H1 (cell line): ENCODE measurements around the gene PINK1. TPM values are rescaled to one million over a fixed set of nuclear protein-coding genes. Genes with fewer than 3 reads are reported as not detected.
A peak's percentile ranks its signal among the peaks of the same experiment; 100 is the strongest.

Source experiments
- CTCF ChIA-PET: fragments of 300-600 bp; sonication (Branson Sonifier 250); formaldehyde crosslinking; loops from one replicate; lab custom pipeline; 2021; ENCODE audit not compliant: partially characterized antibody; lab: Charles Lee
- POLR2A ChIA-PET: fragments of 300-600 bp; sonication (Branson Sonifier 250); formaldehyde crosslinking; loops from one replicate; lab custom pipeline; 2021; ENCODE audit warnings: inconsistent platforms; ENCODE audit not compliant: partially characterized antibody; lab: Charles Lee
- DNase-seq, 2 experiments: peaks; one replicate each; pipeline versions ENCODE4 v3.0.0 to v3.0.0-alpha.2; 2010 to 2022; ENCODE audit warnings: low spot score in 2 of 2, low read depth in 1 of 2, mixed read lengths in 1 of 2
- FAIRE-seq: peaks from 2 replicates; lab custom pipeline; 2011; peaks lifted over from hg19 to GRCh38; lab: Jason Lieb, UNC
- H2AFZ ChIP-seq: 2 replicates; pipeline ENCODE4 v1.8.1; 2012; ENCODE audit warnings: low read length, inconsistent platforms
- H2AK5ac ChIP-seq: 2 replicates; pipeline ENCODE4 v1.6.1; 2013; ENCODE audit warnings: low read depth, low read length
- H2BK120ac ChIP-seq: replicated peaks from 2 replicates; pipeline ENCODE3; 2013; ENCODE audit warnings: low read depth, low read length, inconsistent platforms
- H2BK12ac ChIP-seq: 2 replicates; pipeline ENCODE4 v1.6.1; 2013; ENCODE audit warnings: low read depth, low read length
- H2BK15ac ChIP-seq: 2 replicates; pipeline ENCODE4 v1.6.1; 2013; ENCODE audit warnings: low read length
- H2BK20ac ChIP-seq: 2 replicates; pipeline ENCODE4 v1.6.1; 2013; ENCODE audit warnings: low read length
- H2BK5ac ChIP-seq: 2 replicates; pipeline ENCODE4 v1.6.1; 2013; ENCODE audit warnings: low read depth, low read length
- H3K14ac ChIP-seq: 2 replicates; pipeline ENCODE4 v1.6.1; 2013; ENCODE audit warnings: inconsistent platforms; ENCODE audit not compliant: insufficient read length
- H3K18ac ChIP-seq: 2 replicates; pipeline ENCODE4 v1.6.1; 2013; ENCODE audit warnings: low read length; ENCODE audit errors: extremely low read depth
- H3K23ac ChIP-seq: 2 replicates; pipeline ENCODE4 v1.6.1; 2013; ENCODE audit warnings: inconsistent platforms; ENCODE audit not compliant: insufficient read length
- H3K23me2 ChIP-seq: 2 replicates; pipeline ENCODE4 v1.6.1; 2013; ENCODE audit warnings: low read depth, low read length
- H3K27ac ChIP-seq: 2 replicates; pipeline ENCODE4 v1.6.1; 2011; ENCODE audit warnings: low read depth, low read length, inconsistent platforms
- H3K27me3 ChIP-seq, 4 experiments: replicated peaks in 1 of 4; 1 replicate in 1 of 4; 2 replicates in 3 of 4; pipeline versions ENCODE4 v1.6.1 to v1.8.1; 2011 to 2013; ENCODE audit warnings: low read length in 3 of 4, mild to moderate bottlenecking in 3 of 4, inconsistent platforms in 2 of 4, mixed read lengths in 2 of 4, moderate library complexity in 1 of 4; ENCODE audit not compliant: control insufficient read depth in 3 of 4, insufficient read depth in 3 of 4; ENCODE audit errors: extremely low read depth in 1 of 4
- H3K36me3 ChIP-seq, 4 experiments: 2 replicates each; pipeline versions ENCODE4 v1.6.1 to v1.8.1; 2011 to 2013; ENCODE audit warnings: mild to moderate bottlenecking in 4 of 4, low read length in 3 of 4, moderate library complexity in 2 of 4, control low read depth in 1 of 4, inconsistent platforms in 1 of 4; ENCODE audit not compliant: insufficient read depth in 4 of 4, control insufficient read depth in 2 of 4
- H3K4ac ChIP-seq: replicated peaks from 2 replicates; pipeline ENCODE3; 2013; ENCODE audit warnings: low read length, low read depth, mixed read lengths, inconsistent platforms; ENCODE audit not compliant: insufficient read length
- H3K4me1 ChIP-seq, 4 experiments: replicated peaks in 1 of 4; 1 replicate in 1 of 4; 2 replicates in 3 of 4; pipeline versions ENCODE4 v1.6.1 to v1.8.1; 2011 to 2013; ENCODE audit warnings: low read length in 3 of 4, inconsistent platforms in 2 of 4, mixed read lengths in 1 of 4; ENCODE audit not compliant: insufficient read depth in 4 of 4, control insufficient read depth in 3 of 4
- H3K4me2 ChIP-seq, 2 experiments: 2 replicates each; pipeline versions ENCODE4 v1.6.1 to v1.8.1; 2011 to 2013; ENCODE audit warnings: low read depth in 2 of 2, low read length in 2 of 2, control low read depth in 1 of 2, inconsistent platforms in 1 of 2, mild to moderate bottlenecking in 1 of 2; ENCODE audit not compliant: insufficient read depth in 1 of 2
- H3K4me3 ChIP-seq, 4 experiments: fragments of 200-600, 300-600 bp in 1 of 4; sonication (generic), shearing (Covaris generic), sonication (Bioruptor Twin) in 1 of 4; 2 replicates each; pipeline versions ENCODE4 v1.5.1 to v1.8.1; 2011 to 2016; ENCODE audit warnings: low read length in 4 of 4, low read depth in 3 of 4, control low read depth in 2 of 4, inconsistent platforms in 2 of 4, mild to moderate bottlenecking in 2 of 4, mixed read lengths in 1 of 4, moderate library complexity in 1 of 4; ENCODE audit not compliant: insufficient read depth in 2 of 4; ENCODE audit errors: extremely low read depth in 1 of 4
- H3K56ac ChIP-seq: replicated peaks from 2 replicates; pipeline ENCODE3; 2013; ENCODE audit warnings: low read depth, mild to moderate bottlenecking, mixed read lengths, low read length, inconsistent platforms; ENCODE audit not compliant: insufficient read length
- H3K79me1 ChIP-seq: 2 replicates; pipeline ENCODE4 v1.6.1; 2013; ENCODE audit warnings: low read depth, low read length, control low read depth
- H3K79me2 ChIP-seq, 2 experiments: 2 replicates each; pipeline versions ENCODE4 v1.6.1 to v1.8.1; 2012 to 2013; ENCODE audit warnings: low read length in 2 of 2, mild to moderate bottlenecking in 2 of 2, inconsistent platforms in 1 of 2; ENCODE audit not compliant: insufficient read depth in 2 of 2, control insufficient read depth in 1 of 2
- H3K9ac ChIP-seq, 4 experiments: replicated peaks in 1 of 4; 1 replicate in 1 of 4; 2 replicates in 3 of 4; pipeline versions ENCODE4 v1.6.1 to v1.8.1; 2011 to 2013; ENCODE audit warnings: low read depth in 3 of 4, low read length in 3 of 4, control low read depth in 2 of 4, mild to moderate bottlenecking in 2 of 4, moderate library complexity in 2 of 4, inconsistent platforms in 1 of 4; ENCODE audit errors: extremely low read depth in 1 of 4
- H3K9me3 ChIP-seq, 2 experiments: 2 replicates each; pipeline versions ENCODE4 v1.6.1 to v1.8.1; 2012 to 2013; ENCODE audit warnings: mild to moderate bottlenecking in 2 of 2, moderate library complexity in 2 of 2, control low read depth in 1 of 2, inconsistent platforms in 1 of 2, low read depth in 1 of 2, low read length in 1 of 2, mixed read lengths in 1 of 2; ENCODE audit not compliant: insufficient read depth in 2 of 2
- H4K20me1 ChIP-seq, 2 experiments: replicated peaks in 1 of 2; 2 replicates each; pipeline versions ENCODE3 to v1.8.1; 2011 to 2013; ENCODE audit warnings: inconsistent platforms in 2 of 2, low read length in 2 of 2, mild to moderate bottlenecking in 1 of 2; ENCODE audit not compliant: insufficient read depth in 2 of 2, control insufficient read depth in 1 of 2
- H4K5ac ChIP-seq: 2 replicates; pipeline ENCODE4 v1.6.1; 2013; ENCODE audit warnings: low read length, low read depth, mixed read lengths, inconsistent platforms; ENCODE audit not compliant: insufficient read length
- H4K8ac ChIP-seq: 2 replicates; pipeline ENCODE4 v1.8.0; 2013; ENCODE audit warnings: mild to moderate bottlenecking, moderate library complexity, low read length, inconsistent platforms; ENCODE audit not compliant: insufficient read depth; ENCODE audit errors: extremely low read depth
- H4K91ac ChIP-seq: replicated peaks from 2 replicates; pipeline ENCODE3; 2013; ENCODE audit warnings: low read length, mixed read lengths, inconsistent platforms; ENCODE audit not compliant: insufficient read length
- ATF3 ChIP-seq: IDR thresholded peaks from 2 replicates; pipeline ENCODE4 v1.6.1; 2011; ENCODE audit warnings: low read depth, mild to moderate bottlenecking, low read length; ENCODE audit not compliant: insufficient read depth
- BRCA1 ChIP-seq: IDR thresholded peaks from 2 replicates; pipeline ENCODE4 v1.6.1; 2012; ENCODE audit warnings: low read depth, low read length, improper control_type of control experiment
- CEBPB ChIP-seq: IDR thresholded peaks from 2 replicates; pipeline ENCODE4 v1.6.1; 2012; ENCODE audit warnings: low read depth, low read length
- CTBP2 ChIP-seq: IDR thresholded peaks from 2 replicates; pipeline ENCODE4 v1.7.0; 2011; ENCODE audit warnings: borderline replicate concordance, mild to moderate bottlenecking, moderate library complexity, mixed read lengths, low read length; ENCODE audit not compliant: insufficient read depth, insufficient read length
- JUN ChIP-seq: IDR thresholded peaks from 2 replicates; pipeline ENCODE4 v1.6.1; 2011; ENCODE audit warnings: low read depth, mild to moderate bottlenecking, improper control_type of control experiment, low read length
- SP1 ChIP-seq: IDR thresholded peaks from 2 replicates; pipeline ENCODE4 v1.6.1; 2011; ENCODE audit warnings: low read depth, low read length
- SP4 ChIP-seq: IDR thresholded peaks from 2 replicates; pipeline ENCODE4 v1.6.1; 2012; ENCODE audit warnings: low read length, inconsistent platforms
- WGBS, 2 experiments: shearing (Covaris generic) in 1 of 2; methylation state at CpG; one replicate each; pipeline versions ENCODE4 v1.1.6 to v1.1.7; 2013 to 2015; ENCODE audit warnings: low lambda C conversion rate in 2 of 2, mixed read lengths in 2 of 2, inconsistent platforms in 1 of 2, low coverage in 1 of 2, missing lambda C conversion rate in 1 of 2; ENCODE audit not compliant: insufficient replicate concordance in 2 of 2, insufficient coverage in 1 of 2, insufficient read length in 1 of 2; ENCODE audit errors: extremely low coverage in 1 of 2, missing lambda C conversion rate in 1 of 2; 5-methylcytosine and 5-hydroxymethylcytosine counted together
- polyA plus RNA-seq, 7 experiments: library from polyadenylated mRNA; depleted of rRNA in 3 of 7; stranded (reverse) in 5 of 7; unstranded in 2 of 7; fragments of >200 nt in 5 of 7; fragments of 200-250 nt in 2 of 7; gene quantifications; 1 replicate in 5 of 7; 2 replicates in 1 of 7; 4 replicates in 1 of 7; pipeline versions ENCODE4 v1.2.1 to v1.2.3, GENCODE V29; 2011 to 2013; ENCODE audit warnings: missing spikeins in 2 of 7, mixed read lengths in 2 of 7
- total RNA-seq: library from RNA; stranded (reverse); fragmentation: NEBNext Ultra II Directional; extraction: Animal tissue kit (Norgen Biotek cat#: 25700); gene quantifications from 2 replicates; pipeline ENCODE4 v1.2.1, GENCODE V29; 2021

The PINK1 gene
- total and polyA plus RNA-seq, 2 of the 8 experiments (the other 6 are each of a cell fraction or from before 2014, with no cell fraction given): 16.1 to 19.3 TPM

GRCh38 chr1:20696397-20697333 lies 63.4 kb downstream of the PINK1 start:
- Histone ChIP-seq H3K4me1 (peaks cover 0 to 6% (median 4%) of the 10 kb centered on the region in 4 experiments; a peak in 3 of 7 replicates), H2BK20ac (no peak overlapping the region), H3K18ac (peak overlapping the region; percentile 71), H3K4me3 (peak overlapping the region; percentile 19 to 77 (median 64)), H3K4ac (no peak overlapping the region), H2AFZ (peak overlapping the region; percentile 47; the same call in 1 of the 2 replicates), H3K9ac (peak overlapping the region in 2 of 4 experiments; percentile 31 to 46; a peak in 2 of 7 replicates), H3K56ac (peak overlapping the region; percentile 5), H4K20me1 (peaks cover 2 to 3% of the 10 kb centered on the region in 2 experiments), H3K79me2 (no peaks in the 10 kb centered on the region), H3K23me2 (peaks cover 5% of the 10 kb centered on the region; the same call in 1 of the 2 replicates), H4K8ac (no peak overlapping the region; the same call in 1 of the 2 replicates), H3K27me3 (no peaks in the 10 kb centered on the region; a peak in 1 of 7 replicates), H2AK5ac (no peak overlapping the region), H2BK120ac (no peak overlapping the region), H3K4me2 (peak overlapping the region; percentile 37 to 88), H3K36me3 (no peaks in the 10 kb centered on the region), H2BK12ac (no peak overlapping the region), H3K14ac (no peak overlapping the region), H3K79me1 (no peaks in the 10 kb centered on the region), H2BK5ac (0 out of 2 replicates have a peak overlapping the region, but pooled peaks have one; percentile 52), H4K5ac (peak overlapping the region; percentile 78), H3K23ac (no peak overlapping the region), H4K91ac (peak overlapping the region; percentile 62), H2BK15ac (no peak overlapping the region), H3K9me3 (no peaks in the 10 kb centered on the region), H3K27ac (peak overlapping the region; percentile 37; the same call in 1 of the 2 replicates)
- CTCF ChIA-PET: interaction anchor here (0.6 to 5.1 kb wide), 60 partner anchors 9 to 1886 kb away, joined by 3 to 82 read pairs (median 4); partner anchors contain the start of genes DDOST, HP1BP3, KIF17 and SH2D5
- DNase-seq: peak; percentile 82 to 90
- POLR2A ChIA-PET: interaction anchor here (0.7 to 3.7 kb wide), 9 partner anchors 11 to 499 kb away, joined by 3 to 16 read pairs (median 4); partner anchors contain the start of genes DDOST, HP1BP3 and KIF17
- 4% methylated on average over 33 of the region's 46 CpGs; no CpG with 5 or more reads in 1 of the 2 experiments for WGBS, 2 experiments
- FAIRE-seq: no peak
- peak; percentile 53 for TF ChIP-seq CTBP2
- TF ChIP-seq JUN: no peak
- no peak for TF ChIP-seq SP4
- TF ChIP-seq CEBPB: no peak
- no peak for TF ChIP-seq BRCA1
- no peak for TF ChIP-seq SP1
- TF ChIP-seq ATF3: peak; percentile 76
